Spleen (tissue), 3 donors: ENCODE data around the gene GABRG3.

Source experiments
- POLR2A ChIP-seq, 3 donors: fragments of 450-650 bp; IDR thresholded peaks; one replicate each; pipeline ENCODE4 v1.5.1; 2017; ENCODE audit warnings: antibody characterized with exemption in 3 of 3, mild to moderate bottlenecking in 1 of 3
- POLR2AphosphoS5 ChIP-seq, 3 donors: sonication (generic); formaldehyde crosslinking; IDR thresholded peaks; one replicate each; pipeline ENCODE4 v1.5.1; 2017; ENCODE audit warnings: antibody characterized with exemption in 3 of 3

DNA sequence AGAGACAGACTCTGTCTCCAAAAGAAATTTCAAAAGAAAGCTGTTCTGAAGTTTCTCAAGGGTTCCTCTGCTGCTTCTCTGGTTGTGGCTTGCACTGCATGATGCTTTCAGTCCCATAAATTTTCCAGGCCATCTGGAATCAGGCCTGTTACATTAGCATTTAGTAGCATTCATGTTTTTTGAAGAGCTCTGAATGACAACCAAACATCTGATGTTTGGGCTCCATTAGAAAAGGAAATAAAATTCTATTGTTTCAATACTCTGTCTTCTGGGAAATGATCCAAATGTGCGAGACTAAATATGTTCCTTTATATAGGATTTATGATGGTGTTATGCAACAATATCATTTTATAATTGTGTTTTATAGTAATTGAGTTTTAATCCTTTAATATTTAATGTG, 455.8 kb downstream of the GABRG3 start:
- TF ChIP-seq POLR2AphosphoS5 (IDR thresholded peaks at IDR 0.05) (no peak), POLR2A (IDR thresholded peaks at IDR 0.05) (no peak)
